GM12872 (cell line): ENCODE measurements around the gene PIGK.

Experiments
- CTCF ChIP-seq: IDR thresholded peaks from 3 replicates; pipeline ENCODE4 v1.5.1; 2011; ENCODE audit warnings: low read depth, mild to moderate bottlenecking, low read length, moderate library complexity; ENCODE audit not compliant: insufficient read depth

Gene PIGK

GRCh38 chr1:77126307-77126706, 92.9 kb downstream of the PIGK start:
- peak; percentile 54 for TF ChIP-seq CTCF

GRCh38 chr1:77121503-77121902, 97.7 kb downstream of the PIGK start:
- TF ChIP-seq CTCF: no peak

GRCh38 chr1:77120950-77121349, 98.3 kb downstream of the PIGK start:
- no peak for TF ChIP-seq CTCF

DNA sequence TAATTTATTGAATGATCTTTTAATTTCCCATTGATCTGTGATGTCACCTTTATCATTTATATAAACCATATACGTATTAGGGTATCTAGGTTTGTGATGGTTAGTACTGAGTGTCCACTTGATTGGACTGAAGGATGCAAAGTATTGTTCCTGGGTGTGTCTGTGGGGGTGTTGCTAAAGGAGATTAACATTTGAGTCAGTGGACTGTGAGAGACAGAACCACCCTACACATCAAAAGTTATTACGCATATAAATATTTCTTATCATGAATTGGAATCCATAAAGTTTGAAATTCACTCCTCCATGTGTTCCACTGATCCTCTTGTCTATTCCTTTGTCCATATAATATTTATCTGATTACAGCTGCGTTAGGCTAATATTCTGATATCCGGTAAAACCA, 100.5 kb downstream of the PIGK start:
- no peak for TF ChIP-seq CTCF

DNA sequence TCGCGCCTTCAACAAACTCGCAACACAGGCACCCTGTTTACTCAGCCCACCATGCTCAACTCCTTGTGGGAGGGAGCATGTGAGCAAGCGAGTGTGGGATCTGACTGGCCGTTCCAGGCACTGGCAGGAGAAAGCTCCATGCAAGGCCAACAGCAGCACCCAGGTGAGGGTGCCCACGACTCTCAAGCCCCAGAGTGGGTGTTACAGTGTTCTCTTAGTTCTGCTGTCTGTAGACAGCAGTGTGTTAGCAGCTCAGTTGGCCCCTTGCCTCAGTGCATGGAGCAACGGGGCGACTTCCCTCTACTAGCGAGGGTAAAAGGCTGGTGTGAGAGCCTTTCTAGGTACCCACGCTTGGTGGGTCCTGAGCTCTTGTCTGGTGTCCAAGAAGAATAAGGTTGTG, 114.6 kb downstream of the PIGK start:
- no peak for TF ChIP-seq CTCF

DNA sequence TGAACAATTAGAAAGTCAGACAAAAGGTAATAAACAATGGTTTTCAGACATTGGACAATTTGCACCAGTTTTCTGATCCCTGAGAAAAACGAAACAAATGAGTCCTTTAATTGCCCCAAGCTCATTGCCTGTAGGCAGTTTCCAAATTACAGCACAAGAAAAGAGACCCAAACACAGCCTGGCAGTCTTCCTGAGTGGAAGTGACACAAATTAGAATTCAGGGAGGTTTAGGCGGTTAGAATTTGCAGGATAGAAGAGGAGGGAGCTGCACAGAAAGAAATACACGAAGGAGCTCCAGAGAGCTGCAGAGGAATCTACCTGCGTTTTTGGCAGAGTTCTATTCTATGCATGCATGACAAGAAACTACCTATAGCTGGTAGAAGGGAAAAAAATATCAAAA, 115.7 kb downstream of the PIGK start:
- no peak for TF ChIP-seq CTCF

DNA sequence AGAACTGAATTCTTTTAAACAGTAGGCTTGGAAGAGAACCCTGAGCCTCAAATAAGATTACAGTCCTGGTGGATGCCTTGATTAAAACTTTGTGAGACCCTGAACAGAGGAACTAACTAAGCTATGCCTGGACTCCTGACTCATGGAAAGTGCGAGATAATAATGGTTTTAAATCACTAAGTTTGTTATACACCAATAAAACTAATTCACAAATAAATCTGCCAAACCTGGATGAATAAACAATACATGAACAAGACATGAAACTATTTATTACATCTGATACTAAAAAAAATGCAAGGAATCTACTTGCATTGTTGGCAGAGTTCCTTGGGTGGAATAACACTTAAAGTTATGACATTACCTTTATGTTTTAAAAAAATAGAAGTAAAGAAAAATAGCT, 118.4 kb downstream of the PIGK start:
- TF ChIP-seq CTCF: no peak
